NCI-H2227 (cell line): Measurements from ENCODE around the gene DGKZ.
A peak's percentile ranks its signal among the peaks of the same experiment; 100 is the strongest.

ENCODE experiments used
- DNase-seq: peaks from one replicate; lab custom pipeline; 2025; ENCODE audit not compliant: unreplicated experiment; lab: John Stamatoyannopoulos, UW

Gene DGKZ

GRCh38 chr11:46322759-46323158 lies 24.5 kb upstream of the DGKZ start:
- no peak for DNase-seq

GRCh38 chr11:46326813-46327416 lies 20.3 kb upstream of the DGKZ start:
- peak; percentile 80 for DNase-seq

GRCh38 chr11:46327829-46328228 lies 19.4 kb upstream of the DGKZ start:
- DNase-seq: no peak

GRCh38 chr11:46330154-46330553 lies 17.1 kb upstream of the DGKZ start:
- DNase-seq: no peak

- peak; percentile 90 for DNase-seq
These were observed 16.5 kb upstream of the DGKZ start for GRCh38 chr11:46330563-46331281.

- DNase-seq: no peak
These were observed 15.8 kb upstream of the DGKZ start for GRCh38 chr11:46331282-46331984.

GRCh38 chr11:46332093-46332567 lies 15.1 kb upstream of the DGKZ start:
- no peak for DNase-seq

GRCh38 chr11:46332568-46333393 lies 14.5 kb upstream of the DGKZ start:
- DNase-seq: peak; percentile 53

GRCh38 chr11:46333394-46333947 lies 13.8 kb upstream of the DGKZ start:
- peak; percentile 65 for DNase-seq

- DNase-seq: no peak
These were observed 13.1 kb upstream of the DGKZ start for GRCh38 chr11:46334211-46334610.

GRCh38 chr11:46335271-46335670 lies 12.0 kb upstream of the DGKZ start:
- peak; percentile 22 for DNase-seq

GRCh38 chr11:46335890-46336562 lies 11.2 kb upstream of the DGKZ start:
- DNase-seq: peak; percentile 67

- DNase-seq: no peak
These were observed 10.6 kb upstream of the DGKZ start for GRCh38 chr11:46336563-46337180.

- no peak for DNase-seq
These were observed 9.5 kb upstream of the DGKZ start for GRCh38 chr11:46337626-46338345.

GRCh38 chr11:46338636-46338987 lies 8.7 kb upstream of the DGKZ start:
- no peak for DNase-seq

- DNase-seq: peak; percentile 82
These were observed 8.1 kb upstream of the DGKZ start for GRCh38 chr11:46338988-46339666.

GRCh38 chr11:46339816-46340215 lies 7.4 kb upstream of the DGKZ start:
- DNase-seq: no peak

- DNase-seq: no peak
These were observed 5.8 kb upstream of the DGKZ start for GRCh38 chr11:46341454-46341853.

GRCh38 chr11:46342239-46342638 lies 5.0 kb upstream of the DGKZ start:
- DNase-seq: no peak
